Natural killer cell (primary cell): ENCODE data around the gene VASN. TPM values are rescaled to one million over a fixed set of nuclear protein-coding genes. Genes with fewer than 3 reads are reported as not detected.

Source experiments
- ATAC-seq, 3 donors: fragments of 150-1000 bp in 2 of 3; fragments of 200-7000 bp in 1 of 3; cut with Tn5 transposase; 1 replicate in 1 of 3; 2 replicates in 2 of 3; pipeline ENCODE4 v1.10.0; 2021; ENCODE audit warnings: mild to moderate bottlenecking in 2 of 3, moderate library complexity in 2 of 3
- DNase-seq, 2 donors: peaks; one replicate each; pipeline versions ENCODE4 v3.0.0 to v3.0.0-alpha.2; 2013 to 2021; ENCODE audit warnings: mixed read lengths in 1 of 2
- H3K27ac ChIP-seq: one replicate; pipeline ENCODE4 v1.5.1; 2013; ENCODE audit warnings: mild to moderate bottlenecking, low read length
- H3K27me3 ChIP-seq: one replicate; pipeline ENCODE4 v1.6.1; 2013; ENCODE audit warnings: low read length; ENCODE audit not compliant: control insufficient read depth, insufficient read depth
- H3K36me3 ChIP-seq: one replicate; pipeline ENCODE4 v1.6.1; 2013; ENCODE audit warnings: low read length; ENCODE audit not compliant: control insufficient read depth, insufficient read depth
- H3K4me1 ChIP-seq: one replicate; pipeline ENCODE4 v1.6.1; 2013; ENCODE audit warnings: low read length; ENCODE audit not compliant: control insufficient read depth, insufficient read depth
- H3K4me3 ChIP-seq: one replicate; pipeline ENCODE4 v1.5.1; 2013; ENCODE audit warnings: low read length
- H3K9me3 ChIP-seq: one replicate; pipeline ENCODE4 v1.6.1; 2013; ENCODE audit warnings: low read length; ENCODE audit not compliant: control insufficient read depth, insufficient read depth
- H3K27ac Mint-ChIP-seq, 2 donors: one replicate each; pipeline ENCODE4 v1.8.0; 2022; ENCODE audit warnings: mild to moderate bottlenecking in 2 of 2, mixed read lengths in 2 of 2, moderate library complexity in 1 of 2
- H3K27me3 Mint-ChIP-seq, 2 donors: one replicate each; pipeline ENCODE4 v1.8.0; 2022; ENCODE audit warnings: low read depth in 2 of 2, mixed read lengths in 2 of 2
- H3K36me3 Mint-ChIP-seq: one replicate; pipeline ENCODE4 v1.8.0; 2022; ENCODE audit warnings: mixed read lengths
- H3K4me1 Mint-ChIP-seq, 2 donors: one replicate each; pipeline ENCODE4 v1.8.0; 2022; ENCODE audit warnings: mixed read lengths in 2 of 2
- H3K4me3 Mint-ChIP-seq: one replicate; pipeline ENCODE4 v1.8.0; 2022; ENCODE audit warnings: mild to moderate bottlenecking, moderate library complexity, mixed read lengths
- H3K9me3 Mint-ChIP-seq, 2 donors: one replicate each; pipeline ENCODE4 v1.8.0; 2022; ENCODE audit warnings: mixed read lengths in 2 of 2
- CTCF ChIP-seq: fragments of 200-600 bp; IDR thresholded peaks from one replicate; pipeline ENCODE4 v1.8.0; 2022; ENCODE audit warnings: antibody characterized with exemption
- WGBS: methylation state at CpG from one replicate; pipeline ENCODE4 v1.1.7; 2013; ENCODE audit warnings: missing lambda C conversion rate; ENCODE audit not compliant: insufficient coverage; 5-methylcytosine and 5-hydroxymethylcytosine counted together
- intact Hi-C: fragments of 100-400 bp; cut with micrococcal nuclease; formaldehyde crosslinking; loops from one replicate; pipeline ENCODE4 v1.14.2; 2022
- total RNA-seq, 4 donors: library from RNA; stranded (reverse); fragments of 120-200 nt in 1 of 4; gene quantifications; one replicate each; pipeline versions ENCODE4 v1.2.3 to v1.2.4, GENCODE V29; 2013 to 2022

Gene VASN
- total RNA-seq, 3 donors from 2014 or later (not counting 1 experiment from before 2014, with no cell fraction given): 0.35 to 0.93 (median 0.78) TPM

- H3K27ac ChIP-seq: no peak overlapping the region
- peak in 1 of 2 donors; percentile 32 for DNase-seq
Measured at GRCh38 chr16:4327386-4328045, 44.1 kb upstream of the VASN start.

GRCh38 chr16:4328046-4328781 is 43.4 kb upstream of the VASN start:
- Mint-ChIP-seq H3K27me3 (peaks cover 0 to 4% of the 10 kb centered on the region in 2 donors), H3K9me3 (no peaks in the 10 kb centered on the region), H3K36me3 (no peaks in the 10 kb centered on the region), H3K4me3 (peak overlapping the region; percentile 64), H3K27ac (no peak overlapping the region), H3K4me1 (peaks cover 0 to 5% of the 10 kb centered on the region in 2 donors)
- peak; percentile 56 to 74 (median 68) for ATAC-seq
- Histone ChIP-seq H3K36me3 (no peaks in the 10 kb centered on the region), H3K9me3 (no peaks in the 10 kb centered on the region), H3K4me3 (peak overlapping the region; percentile 24), H3K27ac (no peak overlapping the region), H3K27me3 (peaks cover 9% of the 10 kb centered on the region), H3K4me1 (peaks cover 18% of the 10 kb centered on the region)
- TF ChIP-seq CTCF: no peak
- DNase-seq: peak; percentile 38 to 74
- intact Hi-C loops: loop anchor here (2.0 kb wide), 1 partner anchor 19 kb away; no protein-coding TSS in a partner anchor
- WGBS: 10% methylated on average over 29 of the region's 30 CpGs

More at GRCh38 chr16:4327386-4328045, 44.1 kb upstream of the VASN start:
- TF ChIP-seq CTCF: no peak
- intact Hi-C loops: loop anchor here (2.0 kb wide), 1 partner anchor 19 kb away; no protein-coding TSS in a partner anchor
- Histone ChIP-seq H3K27me3 (peaks cover 9% of the 10 kb centered on the region), H3K36me3 (no peaks in the 10 kb centered on the region), H3K9me3 (no peaks in the 10 kb centered on the region), H3K4me1 (peaks cover 18% of the 10 kb centered on the region), H3K4me3 (peak overlapping the region; percentile 24)
- Mint-ChIP-seq H3K36me3 (no peaks in the 10 kb centered on the region), H3K27me3 (peaks cover 0 to 4% of the 10 kb centered on the region in 2 donors), H3K27ac (no peak overlapping the region), H3K4me1 (peaks cover 0 to 5% of the 10 kb centered on the region in 2 donors), H3K9me3 (no peaks in the 10 kb centered on the region), H3K4me3 (peak overlapping the region; percentile 64)
- 2% methylated on average over 57 of the region's 57 CpGs for WGBS
- peak; percentile 16 to 28 (median 23) for ATAC-seq

- intact Hi-C loops: loop anchor here (2.0 kb wide), 1 partner anchor 20 kb away; no protein-coding TSS in a partner anchor
Measured at GRCh38 chr16:4328782-4329775, 42.6 kb upstream of the VASN start.

More at GRCh38 chr16:4328782-4329775, 42.6 kb upstream of the VASN start:
- H3K9me3 Mint-ChIP-seq: no peaks in the 10 kb centered on the region
- Histone ChIP-seq H3K4me1 (peaks cover 18% of the 10 kb centered on the region), H3K4me3 (no peak overlapping the region), H3K27me3 (peaks cover 9% of the 10 kb centered on the region), H3K9me3 (no peaks in the 10 kb centered on the region), H3K36me3 (no peaks in the 10 kb centered on the region), H3K27ac (no peak overlapping the region)
- DNase-seq: no peak
- H3K36me3 Mint-ChIP-seq: no peaks in the 10 kb centered on the region
- WGBS: 81% methylated on average over 16 of the region's 17 CpGs
- H3K4me1 Mint-ChIP-seq: peaks cover 0 to 5% of the 10 kb centered on the region in 2 donors
- no peak overlapping the region for H3K27ac Mint-ChIP-seq
- no peak for ATAC-seq
- H3K27me3 Mint-ChIP-seq: peaks cover 0 to 4% of the 10 kb centered on the region in 2 donors
- no peak overlapping the region for H3K4me3 Mint-ChIP-seq
- no peak for TF ChIP-seq CTCF
